T-helper 1 cell treated with Interleukin-12 subunit alpha and Interleukin-12 subunit beta and Interleukin-4 antibody, amounts not matched to agents 30 μg/mL and 1 μg/mL, for 36 hours (primary cell): ENCODE measurements around the gene CLINT1.

Source experiments
- H3K27ac Mint-ChIP-seq: one replicate; pipeline ENCODE4 v1.8.0; 2021; ENCODE audit warnings: mild to moderate bottlenecking, mixed read lengths
- H3K27me3 Mint-ChIP-seq: one replicate; pipeline ENCODE4 v1.8.0; 2021; ENCODE audit warnings: low read depth, mixed read lengths
- H3K36me3 Mint-ChIP-seq: one replicate; pipeline ENCODE4 v1.8.0; 2021; ENCODE audit warnings: low read depth, mixed read lengths
- H3K4me1 Mint-ChIP-seq: one replicate; pipeline ENCODE4 v1.8.0; 2021; ENCODE audit warnings: low read depth, mixed read lengths
- H3K4me3 Mint-ChIP-seq: one replicate; pipeline ENCODE4 v1.8.0; 2021; ENCODE audit warnings: mild to moderate bottlenecking, moderate library complexity, mixed read lengths
- H3K9me3 Mint-ChIP-seq: one replicate; pipeline ENCODE4 v1.8.0; 2021; ENCODE audit warnings: mixed read lengths

The CLINT1 gene

GRCh38 chr5:157819502-157820115 is 39.3 kb downstream of the CLINT1 start:
- Mint-ChIP-seq H3K27me3 (no peaks in the 10 kb centered on the region), H3K36me3 (peaks cover 1% of the 10 kb centered on the region), H3K9me3 (no peaks in the 10 kb centered on the region), H3K27ac (no peak overlapping the region), H3K4me1 (peaks cover 12% of the 10 kb centered on the region), H3K4me3 (no peak overlapping the region)

- Mint-ChIP-seq H3K27me3 (no peaks in the 10 kb centered on the region), H3K4me1 (peaks cover 12% of the 10 kb centered on the region), H3K27ac (no peak overlapping the region), H3K36me3 (peaks cover 6% of the 10 kb centered on the region), H3K9me3 (no peaks in the 10 kb centered on the region), H3K4me3 (no peak overlapping the region)
These were observed 40.6 kb downstream of the CLINT1 start for GRCh38 chr5:157818368-157818767.

GRCh38 chr5:157817928-157818327 is 41.0 kb downstream of the CLINT1 start:
- Mint-ChIP-seq H3K9me3 (no peaks in the 10 kb centered on the region), H3K36me3 (peaks cover 10% of the 10 kb centered on the region), H3K4me3 (no peak overlapping the region), H3K27me3 (no peaks in the 10 kb centered on the region), H3K27ac (no peak overlapping the region), H3K4me1 (peaks cover 12% of the 10 kb centered on the region)

GRCh38 chr5:157817387-157817702 is 41.6 kb downstream of the CLINT1 start:
- Mint-ChIP-seq H3K27me3 (no peaks in the 10 kb centered on the region), H3K27ac (no peak overlapping the region), H3K4me3 (no peak overlapping the region), H3K9me3 (no peaks in the 10 kb centered on the region), H3K4me1 (peaks cover 12% of the 10 kb centered on the region), H3K36me3 (peaks cover 14% of the 10 kb centered on the region)

GRCh38 chr5:157816682-157817386 is 42.1 kb downstream of the CLINT1 start:
- H3K9me3 Mint-ChIP-seq: no peaks in the 10 kb centered on the region
- no peaks in the 10 kb centered on the region for H3K27me3 Mint-ChIP-seq
- H3K27ac Mint-ChIP-seq: no peak overlapping the region
- H3K4me3 Mint-ChIP-seq: no peak overlapping the region
- H3K36me3 Mint-ChIP-seq: peaks cover 14% of the 10 kb centered on the region
- peaks cover 7% of the 10 kb centered on the region for H3K4me1 Mint-ChIP-seq

GRCh38 chr5:157812086-157812485 is 46.9 kb downstream of the CLINT1 start:
- Mint-ChIP-seq H3K36me3 (peaks cover 28% of the 10 kb centered on the region), H3K27me3 (no peaks in the 10 kb centered on the region), H3K9me3 (no peaks in the 10 kb centered on the region), H3K4me1 (no peaks in the 10 kb centered on the region), H3K4me3 (no peak overlapping the region), H3K27ac (no peak overlapping the region)

- no peak overlapping the region for H3K4me3 Mint-ChIP-seq
- peaks cover 33% of the 10 kb centered on the region for H3K36me3 Mint-ChIP-seq
- H3K9me3 Mint-ChIP-seq: no peaks in the 10 kb centered on the region
- H3K27me3 Mint-ChIP-seq: no peaks in the 10 kb centered on the region
- no peak overlapping the region for H3K27ac Mint-ChIP-seq
- H3K4me1 Mint-ChIP-seq: no peaks in the 10 kb centered on the region
These were observed 50.9 kb downstream of the CLINT1 start for GRCh38 chr5:157808043-157808442.

GRCh38 chr5:157802736-157803135 is 56.2 kb downstream of the CLINT1 start:
- peaks cover 23% of the 10 kb centered on the region for H3K36me3 Mint-ChIP-seq
- no peak overlapping the region for H3K27ac Mint-ChIP-seq
- no peaks in the 10 kb centered on the region for H3K4me1 Mint-ChIP-seq
- H3K9me3 Mint-ChIP-seq: no peaks in the 10 kb centered on the region
- H3K27me3 Mint-ChIP-seq: no peaks in the 10 kb centered on the region
- H3K4me3 Mint-ChIP-seq: no peak overlapping the region

GRCh38 chr5:157800137-157800536 is 58.8 kb downstream of the CLINT1 start:
- no peaks in the 10 kb centered on the region for H3K27me3 Mint-ChIP-seq
- H3K9me3 Mint-ChIP-seq: no peaks in the 10 kb centered on the region
- H3K36me3 Mint-ChIP-seq: peaks cover 23% of the 10 kb centered on the region
- H3K4me3 Mint-ChIP-seq: no peak overlapping the region
- H3K4me1 Mint-ChIP-seq: no peaks in the 10 kb centered on the region
- H3K27ac Mint-ChIP-seq: no peak overlapping the region

- Mint-ChIP-seq H3K27me3 (no peaks in the 10 kb centered on the region), H3K9me3 (no peaks in the 10 kb centered on the region), H3K4me3 (no peak overlapping the region), H3K4me1 (no peaks in the 10 kb centered on the region), H3K36me3 (peaks cover 23% of the 10 kb centered on the region), H3K27ac (no peak overlapping the region)
These were observed 59.4 kb downstream of the CLINT1 start for GRCh38 chr5:157799578-157799977.

GRCh38 chr5:157793301-157793700 is 65.6 kb downstream of the CLINT1 start:
- Mint-ChIP-seq H3K27ac (no peak overlapping the region), H3K4me3 (no peak overlapping the region), H3K9me3 (no peaks in the 10 kb centered on the region), H3K27me3 (no peaks in the 10 kb centered on the region), H3K4me1 (no peaks in the 10 kb centered on the region), H3K36me3 (peaks cover 35% of the 10 kb centered on the region)

GRCh38 chr5:157785801-157786200 is 73.1 kb downstream of the CLINT1 start:
- H3K36me3 Mint-ChIP-seq: peaks cover 17% of the 10 kb centered on the region
- H3K4me1 Mint-ChIP-seq: no peaks in the 10 kb centered on the region

GRCh38 chr5:157779221-157779620 is 79.7 kb downstream of the CLINT1 start:
- Mint-ChIP-seq H3K27me3 (peaks cover 3% of the 10 kb centered on the region), H3K4me3 (no peak overlapping the region), H3K27ac (no peak overlapping the region), H3K9me3 (no peaks in the 10 kb centered on the region), H3K4me1 (no peaks in the 10 kb centered on the region), H3K36me3 (no peaks in the 10 kb centered on the region)

More at GRCh38 chr5:157785801-157786200, 73.1 kb downstream of the CLINT1 start:
- Mint-ChIP-seq H3K27me3 (no peaks in the 10 kb centered on the region), H3K9me3 (no peaks in the 10 kb centered on the region), H3K4me3 (no peak overlapping the region), H3K27ac (no peak overlapping the region)

GRCh38 chr5:157778121-157778805 is 80.7 kb downstream of the CLINT1 start:
- Mint-ChIP-seq H3K36me3 (no peaks in the 10 kb centered on the region), H3K27me3 (peaks cover 7% of the 10 kb centered on the region), H3K4me3 (no peak overlapping the region), H3K4me1 (no peaks in the 10 kb centered on the region), H3K9me3 (no peaks in the 10 kb centered on the region), H3K27ac (no peak overlapping the region)

GRCh38 chr5:157772127-157772526 is 86.8 kb downstream of the CLINT1 start:
- no peaks in the 10 kb centered on the region for H3K36me3 Mint-ChIP-seq
- no peaks in the 10 kb centered on the region for H3K9me3 Mint-ChIP-seq
- no peak overlapping the region for H3K27ac Mint-ChIP-seq
- H3K4me1 Mint-ChIP-seq: no peaks in the 10 kb centered on the region
- no peak overlapping the region for H3K4me3 Mint-ChIP-seq
- peaks cover 3% of the 10 kb centered on the region for H3K27me3 Mint-ChIP-seq
